ENCODE results near the gene UBAC2. TPM values are rescaled to one million over a fixed set of nuclear protein-coding genes. Genes with fewer than 3 reads are reported as not detected.

The UBAC2 gene
- total RNA-seq, 2 donors from 2014 or later, result 52.4 to 55.6 TPM

- ATAC-seq, result peak in 1 of 2 donors; percentile 4
Observed at GRCh38 chr13:99312493-99312883, 111.8 kb downstream of the UBAC2 start.

DNA sequence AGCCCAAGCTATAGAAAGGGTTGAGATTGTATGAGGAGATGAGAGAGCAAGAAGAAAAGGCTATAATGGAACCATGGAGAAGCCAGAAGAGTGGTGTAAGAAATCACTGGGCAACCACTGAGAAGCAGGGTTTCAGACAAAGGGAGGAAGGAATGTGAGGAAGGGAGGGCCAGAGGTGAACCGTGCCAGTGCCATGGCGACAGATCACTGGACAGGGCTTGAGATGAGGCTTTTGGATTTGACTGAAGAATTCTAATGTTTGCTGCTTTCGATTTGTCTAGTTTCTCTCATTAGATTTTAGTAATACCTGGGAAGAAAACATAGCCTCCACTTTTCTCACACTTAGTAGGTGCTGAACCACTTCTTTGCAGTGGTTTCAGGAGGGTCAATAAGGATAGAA, 112.8 kb downstream of the UBAC2 start:
- ATAC-seq (no peak), DNase-seq (ENCODE audit: low spot score in 2 of 2) (no peak)
- H3K27ac Mint-ChIP-seq, result peak overlapping the region; percentile 66 to 94
- H3K36me3 Mint-ChIP-seq, result peaks cover 14 to 22% of the 10 kb centered on the region in 2 donors
- H3K9me3 Mint-ChIP-seq, result no peaks in the 10 kb centered on the region

More at GRCh38 chr13:99312493-99312883, 111.8 kb downstream of the UBAC2 start:
- Mint-ChIP-seq H3K9me3 (no peaks in the 10 kb centered on the region), H3K27ac (peak overlapping the region; percentile 90 to 94), H3K36me3 (peaks cover 21 to 27% of the 10 kb centered on the region in 2 donors)
- peak in 1 of 2 donors; percentile 74 for DNase-seq (ENCODE audit: low spot score in 2 of 2)

DNA sequence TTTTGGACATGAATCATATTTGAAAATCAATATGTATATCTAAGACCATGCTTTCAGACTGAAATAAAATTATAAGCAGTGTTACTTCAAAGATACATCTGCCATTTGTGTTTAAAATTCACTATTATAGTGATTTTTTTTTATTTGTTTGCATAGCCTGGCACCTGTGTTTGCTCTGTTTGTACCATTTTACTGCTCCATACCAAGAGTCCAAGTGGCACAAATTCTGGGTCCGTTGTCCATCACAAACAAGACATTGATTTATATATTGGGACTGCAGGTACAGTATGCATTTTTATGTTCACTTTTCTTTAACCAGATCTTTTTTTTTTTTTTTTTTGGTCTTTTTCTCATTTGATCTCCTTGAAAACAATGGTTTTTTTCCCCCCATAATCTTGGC, 113.3 kb downstream of the UBAC2 start:
- ATAC-seq (no peak), DNase-seq (ENCODE audit: low spot score in 2 of 2) (no peak)
- peaks cover 13 to 19% of the 10 kb centered on the region in 2 donors for H3K36me3 Mint-ChIP-seq
- no peaks in the 10 kb centered on the region for H3K9me3 Mint-ChIP-seq
- peak overlapping the region; percentile 94 to 95 for H3K27ac Mint-ChIP-seq

DNA sequence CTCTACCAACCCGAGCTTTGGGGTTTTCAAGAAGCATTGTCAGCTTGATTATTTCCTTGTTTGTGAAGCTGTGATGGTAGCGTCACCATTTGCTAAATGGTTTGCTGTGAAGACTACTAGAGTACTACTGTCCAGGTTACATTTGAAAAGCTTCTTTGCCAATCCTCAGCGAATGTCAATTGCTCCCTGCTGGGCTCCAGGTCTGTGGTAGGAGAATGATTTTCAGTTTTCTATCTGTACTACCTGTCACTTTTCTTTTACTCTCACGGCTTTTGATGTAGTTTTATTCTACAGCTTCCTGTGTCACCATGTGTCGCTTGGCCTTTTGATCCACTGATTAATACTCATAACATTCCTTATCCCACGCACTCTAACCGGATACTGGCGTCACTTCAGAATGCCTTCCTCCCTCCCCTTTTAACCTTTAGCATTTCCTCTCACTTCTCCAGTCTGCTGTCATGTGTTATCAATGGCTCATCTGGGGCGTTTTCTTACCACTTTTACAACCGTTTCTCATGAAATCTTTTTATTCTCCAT, 114.1 kb downstream of the UBAC2 start:
- DNase-seq (ENCODE audit: low spot score in 2 of 2) (peak; percentile 67 to 74), ATAC-seq (peak; percentile 81 to 85)
- Mint-ChIP-seq H3K9me3 (no peaks in the 10 kb centered on the region), H3K36me3 (peaks cover 18 to 25% of the 10 kb centered on the region in 2 donors), H3K27ac (peak overlapping the region; percentile 94 to 95)

- ATAC-seq, result peak; percentile 18 to 39
- peaks cover 19 to 26% of the 10 kb centered on the region in 2 donors for H3K36me3 Mint-ChIP-seq
Observed at GRCh38 chr13:99315186-99315585, 114.5 kb downstream of the UBAC2 start.

DNA sequence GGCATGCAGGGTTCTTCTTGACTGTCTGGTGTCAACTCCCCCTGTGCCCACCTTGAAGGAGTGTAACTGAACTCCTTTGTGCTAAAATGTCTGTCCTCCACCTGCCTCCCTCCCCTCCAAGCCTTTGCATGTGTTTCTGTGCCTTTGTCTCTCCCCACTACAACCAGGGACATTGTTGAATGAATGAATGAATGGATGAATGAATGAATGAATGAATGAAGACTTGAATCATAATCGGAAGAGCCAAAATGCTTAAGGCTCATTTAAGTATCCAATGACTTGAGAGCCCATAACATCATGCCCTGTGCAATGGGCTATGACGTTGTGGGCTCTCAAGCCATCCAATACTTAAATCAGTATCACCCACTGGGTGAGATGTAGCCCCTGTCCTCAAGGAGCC, 115.6 kb downstream of the UBAC2 start:
- ATAC-seq, result no peak

More at GRCh38 chr13:99315186-99315585, 114.5 kb downstream of the UBAC2 start:
- H3K9me3 Mint-ChIP-seq, result no peaks in the 10 kb centered on the region
- peak overlapping the region; percentile 94 to 95 for H3K27ac Mint-ChIP-seq
- no peak for DNase-seq (ENCODE audit: low spot score in 2 of 2)

DNA sequence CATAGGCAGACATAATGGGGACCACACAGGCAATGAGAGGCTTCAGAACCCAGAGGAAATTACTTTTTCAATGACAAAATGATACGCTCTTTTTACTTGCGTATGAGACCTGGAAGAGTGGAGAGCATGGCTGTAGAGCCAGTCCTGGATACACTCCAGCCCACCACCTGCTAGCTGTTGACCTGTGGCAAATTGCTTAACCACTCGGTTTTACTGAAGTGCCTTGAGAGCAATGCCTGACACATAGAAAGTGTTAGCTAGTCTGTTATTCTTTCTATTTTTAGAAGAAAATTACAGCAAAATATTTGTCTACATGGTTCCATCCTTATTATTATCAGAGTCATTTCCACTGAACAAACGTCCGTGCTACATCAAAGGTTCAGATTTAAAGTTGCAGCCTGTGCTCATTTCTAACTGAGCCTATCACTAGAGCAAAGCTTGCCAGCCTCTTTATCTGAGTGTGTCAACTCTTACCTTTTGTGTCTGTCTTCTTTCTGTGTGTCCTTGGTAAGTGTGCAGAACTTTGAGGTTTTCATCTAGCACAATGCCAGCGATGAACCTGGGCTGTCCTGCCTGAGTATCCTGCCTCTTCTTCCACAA, 116.1 kb downstream of the UBAC2 start:
- no peak for ATAC-seq
- Mint-ChIP-seq H3K27ac (peak overlapping the region; percentile 15 to 94), H3K36me3 (peaks cover 19 to 26% of the 10 kb centered on the region in 2 donors), H3K9me3 (no peaks in the 10 kb centered on the region)
- no peak for DNase-seq (ENCODE audit: low spot score in 2 of 2)

More for the DNA sequence above, 115.6 kb downstream of the UBAC2 start:
- Mint-ChIP-seq H3K27ac (peak overlapping the region; percentile 18 to 94), H3K9me3 (no peaks in the 10 kb centered on the region), H3K36me3 (peaks cover 19 to 26% of the 10 kb centered on the region in 2 donors)
- DNase-seq (ENCODE audit: low spot score in 2 of 2), result no peak

- H3K27ac Mint-ChIP-seq, result peak overlapping the region; percentile 93 to 98
- DNase-seq (ENCODE audit: low spot score in 2 of 2), result no peak
- H3K9me3 Mint-ChIP-seq, result no peaks in the 10 kb centered on the region
- ATAC-seq, result peak in 1 of 2 donors; percentile 23
- peaks cover 25 to 39% of the 10 kb centered on the region in 2 donors for H3K36me3 Mint-ChIP-seq
Observed at GRCh38 chr13:99320693-99321481, 120.2 kb downstream of the UBAC2 start.

DNA sequence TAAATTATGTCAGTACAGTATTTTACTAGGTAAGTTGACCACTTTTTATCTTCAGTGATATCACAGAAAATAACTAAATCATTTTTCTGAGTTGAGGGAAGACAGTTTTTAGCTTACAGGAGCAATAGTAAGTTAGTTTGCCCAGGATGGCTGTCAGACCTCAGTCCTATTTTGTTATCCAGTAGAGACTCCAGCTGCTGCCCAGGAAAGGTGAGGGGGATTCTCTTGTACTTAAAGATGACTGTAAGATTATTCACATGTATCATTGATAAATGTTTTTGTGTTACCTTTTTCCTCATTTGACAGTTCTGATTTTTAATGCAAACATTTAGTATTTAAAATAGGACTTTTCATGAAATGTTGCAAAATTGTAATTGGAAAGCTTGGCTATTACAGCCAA, 121.1 kb downstream of the UBAC2 start:
- DNase-seq (ENCODE audit: low spot score in 2 of 2) (no peak), ATAC-seq (no peak)
- H3K36me3 Mint-ChIP-seq, result peaks cover 22 to 34% of the 10 kb centered on the region in 2 donors
- H3K27ac Mint-ChIP-seq, result peak overlapping the region; percentile 93 to 98
- H3K9me3 Mint-ChIP-seq, result no peaks in the 10 kb centered on the region

GRCh38 chr13:99322297-99323103, 121.8 kb downstream of the UBAC2 start:
- H3K36me3 Mint-ChIP-seq, result peaks cover 17 to 27% of the 10 kb centered on the region in 2 donors
- H3K27ac Mint-ChIP-seq, result peak overlapping the region; percentile 93 to 98
- no peaks in the 10 kb centered on the region for H3K9me3 Mint-ChIP-seq
- DNase-seq (ENCODE audit: low spot score in 2 of 2) (no peak), ATAC-seq (peak; percentile 82 to 88)

DNA sequence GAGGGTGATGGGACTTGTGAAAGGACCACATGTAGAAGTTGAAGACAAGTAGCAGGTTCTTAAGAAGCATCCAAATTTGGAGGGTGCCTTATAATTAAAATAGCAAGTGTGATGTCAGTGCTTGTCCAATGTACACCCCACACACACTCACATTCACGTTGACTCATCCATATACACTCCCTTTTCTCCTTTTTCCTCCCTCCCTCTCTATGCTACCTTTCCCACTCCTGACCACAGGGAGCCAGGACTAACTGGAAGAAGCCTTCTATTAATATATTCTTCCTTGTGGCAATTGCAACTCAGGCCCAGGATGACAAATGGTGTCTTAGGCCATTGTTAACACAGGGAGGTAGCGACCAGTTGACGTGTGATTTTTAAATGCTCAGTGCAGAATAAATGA, 122.8 kb downstream of the UBAC2 start:
- ATAC-seq, result peak in 1 of 2 donors; percentile 6
- no peaks in the 10 kb centered on the region for H3K9me3 Mint-ChIP-seq
- H3K27ac Mint-ChIP-seq, result peak overlapping the region; percentile 93 to 98
- DNase-seq (ENCODE audit: low spot score in 2 of 2), result no peak
- H3K36me3 Mint-ChIP-seq, result peaks cover 17 to 27% of the 10 kb centered on the region in 2 donors

- Mint-ChIP-seq H3K9me3 (peaks cover 0 to 6% of the 10 kb centered on the region in 2 donors), H3K36me3 (peaks cover 25 to 43% of the 10 kb centered on the region in 2 donors), H3K27ac (peak overlapping the region; percentile 68 to 86)
- ATAC-seq (no peak), DNase-seq (ENCODE audit: low spot score in 2 of 2) (no peak)
Observed at GRCh38 chr13:99326012-99326411, 125.4 kb downstream of the UBAC2 start.

- H3K36me3 Mint-ChIP-seq, result peaks cover 29 to 51% of the 10 kb centered on the region in 2 donors
- ATAC-seq (no peak), DNase-seq (ENCODE audit: low spot score in 2 of 2) (no peak)
- H3K9me3 Mint-ChIP-seq, result peaks cover 0 to 6% of the 10 kb centered on the region in 2 donors
- H3K27ac Mint-ChIP-seq, result no peak overlapping the region
Observed at GRCh38 chr13:99327126-99327525, 126.5 kb downstream of the UBAC2 start.

DNA sequence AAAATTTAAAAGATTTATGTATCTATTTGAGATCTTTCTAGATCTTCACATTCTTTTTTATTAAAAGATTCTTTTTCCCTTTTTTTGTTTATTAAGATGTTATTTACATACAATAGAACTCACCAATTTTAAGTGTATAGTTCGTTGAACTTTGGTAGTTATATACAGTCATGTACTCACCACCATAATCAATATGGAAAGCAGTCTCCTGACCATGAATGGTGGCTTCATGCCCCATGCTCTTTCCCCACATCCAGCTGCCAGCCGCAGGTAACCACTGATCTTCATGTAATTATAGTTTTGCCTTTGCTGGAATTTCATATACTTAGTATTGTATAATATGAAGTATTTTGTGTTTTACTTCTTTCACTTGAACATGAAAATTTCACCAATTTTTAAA, 127.1 kb downstream of the UBAC2 start:
- Mint-ChIP-seq H3K36me3 (peaks cover 34 to 57% of the 10 kb centered on the region in 2 donors), H3K9me3 (peaks cover 0 to 6% of the 10 kb centered on the region in 2 donors), H3K27ac (no peak overlapping the region)
- no peak for DNase-seq (ENCODE audit: low spot score in 2 of 2)
- no peak for ATAC-seq

DNA sequence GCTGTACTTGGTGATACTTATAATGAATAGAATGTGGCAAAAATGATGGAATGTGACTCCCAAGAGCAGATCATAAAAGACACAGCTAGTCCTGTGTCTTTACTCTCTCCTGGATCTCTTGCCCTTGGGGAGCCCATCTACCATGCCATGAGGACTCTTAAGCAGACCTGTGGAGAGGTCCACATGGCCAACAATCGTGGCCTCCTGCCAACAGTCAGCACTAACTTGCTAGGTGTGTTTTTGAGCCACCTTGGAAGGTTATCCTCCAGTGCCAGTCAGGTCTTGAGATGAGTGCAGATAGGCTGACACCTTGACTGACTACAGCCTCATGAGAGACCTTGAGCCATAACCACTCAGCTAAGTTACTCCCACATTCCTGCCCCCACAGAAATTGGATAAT, 128.8 kb downstream of the UBAC2 start:
- DNase-seq (ENCODE audit: low spot score in 2 of 2), result no peak
- Mint-ChIP-seq H3K9me3 (peaks cover 0 to 6% of the 10 kb centered on the region in 2 donors), H3K36me3 (peaks cover 28 to 54% of the 10 kb centered on the region in 2 donors), H3K27ac (peak overlapping the region in 1 of 2 donors; percentile 19)
- no peak for ATAC-seq

DNA sequence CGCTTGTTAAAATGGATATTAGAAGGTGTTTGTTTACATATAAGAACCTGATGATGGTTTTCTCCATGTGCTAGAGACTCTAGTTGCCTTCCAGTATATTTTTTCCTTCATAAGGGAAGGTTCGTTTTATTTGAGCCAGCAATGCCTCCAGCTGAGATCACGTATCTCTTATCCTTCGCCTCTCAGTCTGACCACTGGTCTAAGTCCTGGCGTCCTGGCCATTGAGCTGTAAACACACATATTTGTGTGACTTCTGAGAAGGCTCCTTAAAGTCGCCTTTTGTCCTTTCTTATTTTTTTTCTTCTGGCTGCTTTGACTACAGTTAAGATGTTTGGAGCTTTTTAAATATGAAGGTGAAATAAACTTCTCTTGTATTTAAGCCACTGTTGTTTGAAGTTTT, 130.3 kb downstream of the UBAC2 start:
- Mint-ChIP-seq H3K36me3 (peaks cover 29 to 50% of the 10 kb centered on the region in 2 donors), H3K9me3 (peaks cover 0 to 6% of the 10 kb centered on the region in 2 donors), H3K27ac (peak overlapping the region in 1 of 2 donors; percentile 9)
- DNase-seq (ENCODE audit: low spot score in 2 of 2) (no peak), ATAC-seq (no peak)
